KOPT-K1 (cell line): Measurements from ENCODE around the gene MBOAT1.
"Not testable (repeated sequence)": the region's sequence is repeated elsewhere in the genome, so short reads cannot be mapped to it uniquely, and the experiment has no call there.

Experiments used
- H3K27ac ChIP-seq: fragments of 200-600 bp; sonication (generic); 2 replicates; pipeline ENCODE4 v1.5.1; 2016; ENCODE audit warnings: antibody characterized with exemption, mild to moderate bottlenecking, low read depth, low read length; ENCODE audit not compliant: poor library complexity, severe bottlenecking
- H3K36me3 ChIP-seq: fragments of 200-600 bp; sonication (generic); 2 replicates; pipeline ENCODE4 v1.5.1; 2017; ENCODE audit warnings: antibody characterized with exemption, mild to moderate bottlenecking, low read length, moderate library complexity; ENCODE audit not compliant: insufficient read depth
- H3K9me3 ChIP-seq: fragments of 200-600 bp; sonication (generic); 2 replicates; pipeline ENCODE4 v1.5.1; 2017; ENCODE audit warnings: antibody characterized with exemption, low read length, mild to moderate bottlenecking; ENCODE audit not compliant: insufficient read depth, poor library complexity, severe bottlenecking

The MBOAT1 gene

GRCh38 chr6:20156824-20157223, 55.4 kb downstream of the MBOAT1 start:
- Histone ChIP-seq H3K27ac (no peak overlapping the region), H3K36me3 (peaks cover 2% of the 10 kb centered on the region; the same call in 1 of the 2 replicates), H3K9me3 (no peaks in the 10 kb centered on the region)

GRCh38 chr6:20154753-20155152, 57.5 kb downstream of the MBOAT1 start:
- no peaks in the 10 kb centered on the region for H3K9me3 ChIP-seq
- H3K36me3 ChIP-seq: peaks cover 13% of the 10 kb centered on the region; the same call in 1 of the 2 replicates
- no peak overlapping the region for H3K27ac ChIP-seq

DNA sequence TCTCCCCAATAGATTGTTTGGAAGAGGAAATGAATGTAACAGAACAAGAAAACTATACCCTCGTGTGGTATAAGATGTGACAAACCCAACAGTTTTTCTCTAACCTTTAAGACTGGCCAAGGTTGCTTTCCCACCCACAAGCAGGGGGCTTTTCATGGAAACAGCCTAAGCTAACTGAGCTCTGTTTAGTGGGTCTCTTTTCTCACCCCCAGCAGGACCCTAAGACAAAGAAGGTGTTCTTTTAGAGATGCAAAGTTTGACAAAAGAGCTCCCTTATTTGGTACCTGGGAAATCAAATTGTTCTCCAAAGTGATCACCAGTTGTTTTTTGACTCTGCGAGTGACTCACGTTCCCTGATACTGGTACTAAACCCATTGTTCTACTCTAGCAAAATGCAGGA, 59.1 kb downstream of the MBOAT1 start:
- Histone ChIP-seq H3K36me3 (peaks cover 13% of the 10 kb centered on the region; the same call in 1 of the 2 replicates), H3K9me3 (no peaks in the 10 kb centered on the region), H3K27ac (no peak overlapping the region)

DNA sequence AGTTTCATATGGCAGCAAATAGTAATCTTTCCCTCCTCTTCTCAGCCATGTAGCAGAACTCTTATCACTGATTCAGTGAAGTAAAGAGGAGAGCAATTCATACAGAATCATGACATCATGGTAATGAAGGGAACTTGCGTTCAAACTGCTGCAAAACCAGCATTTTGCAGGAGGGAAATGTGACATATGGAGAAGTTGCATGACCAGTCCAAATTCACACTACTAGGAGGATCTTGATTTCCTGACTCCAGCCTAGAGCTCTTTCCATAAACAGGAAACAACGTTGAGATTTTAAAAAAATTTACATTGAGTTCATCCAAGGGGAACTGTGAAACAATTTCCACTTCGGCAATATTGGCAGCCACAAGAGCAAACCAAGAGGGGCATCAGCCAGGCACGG, 63.8 kb downstream of the MBOAT1 start:
- no peaks in the 10 kb centered on the region for H3K9me3 ChIP-seq
- H3K27ac ChIP-seq: no peak overlapping the region

DNA sequence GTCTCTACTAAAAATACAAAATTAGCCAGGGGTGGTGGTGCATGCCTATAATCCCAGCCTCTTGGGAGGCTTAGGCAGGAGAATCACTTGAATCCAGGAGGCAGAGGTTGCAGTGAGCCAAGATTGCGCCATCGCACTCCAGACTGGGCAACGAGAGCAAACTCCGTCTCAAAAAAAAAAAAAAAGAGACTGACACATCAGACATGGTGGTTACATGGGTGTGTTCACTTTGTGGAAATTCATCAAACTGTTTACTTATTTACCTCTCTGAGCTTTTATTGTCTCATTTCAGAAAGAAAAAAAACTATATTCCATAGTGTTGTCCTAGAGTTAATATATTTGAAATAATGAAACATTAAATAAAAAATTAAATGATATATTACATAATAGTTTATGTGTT, 64.8 kb downstream of the MBOAT1 start:
- H3K9me3 ChIP-seq: no peaks in the 10 kb centered on the region
- H3K27ac ChIP-seq: no peak overlapping the region
- peaks cover 33% of the 10 kb centered on the region for H3K36me3 ChIP-seq

More for the DNA sequence above, 63.8 kb downstream of the MBOAT1 start:
- peaks cover 25% of the 10 kb centered on the region for H3K36me3 ChIP-seq

- H3K36me3 ChIP-seq: peaks cover 35% of the 10 kb centered on the region
- H3K9me3 ChIP-seq: not testable (repeated sequence)
Measured at GRCh38 chr6:20146831-20147230, 65.4 kb downstream of the MBOAT1 start.

DNA sequence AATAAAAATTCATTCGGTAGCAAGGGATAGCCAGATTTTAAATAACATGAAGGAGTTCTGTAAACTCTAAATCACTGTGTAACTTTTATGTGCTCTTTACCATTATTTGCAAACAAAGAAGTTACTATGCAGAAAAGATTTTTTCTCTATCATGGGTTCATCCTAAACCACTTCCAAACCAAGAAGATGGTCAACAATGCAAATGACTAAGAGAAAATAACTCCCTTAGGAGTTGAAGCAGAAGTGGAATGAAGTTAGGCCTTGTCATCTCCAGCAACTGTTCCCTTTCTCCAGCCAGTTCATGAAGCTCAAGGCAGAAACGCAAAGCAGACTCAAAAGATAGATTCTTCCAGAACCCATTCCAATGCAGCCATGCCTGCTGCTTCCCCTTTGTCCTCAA, 66.0 kb downstream of the MBOAT1 start:
- no peaks in the 10 kb centered on the region for H3K9me3 ChIP-seq
- H3K36me3 ChIP-seq: peaks cover 35% of the 10 kb centered on the region
- no peak overlapping the region for H3K27ac ChIP-seq

More at GRCh38 chr6:20146831-20147230, 65.4 kb downstream of the MBOAT1 start:
- H3K27ac ChIP-seq: not testable (repeated sequence)

- Histone ChIP-seq H3K9me3 (no peaks in the 10 kb centered on the region), H3K36me3 (peaks cover 43% of the 10 kb centered on the region), H3K27ac (no peak overlapping the region)
Measured at GRCh38 chr6:20142866-20143265, 69.4 kb downstream of the MBOAT1 start.

DNA sequence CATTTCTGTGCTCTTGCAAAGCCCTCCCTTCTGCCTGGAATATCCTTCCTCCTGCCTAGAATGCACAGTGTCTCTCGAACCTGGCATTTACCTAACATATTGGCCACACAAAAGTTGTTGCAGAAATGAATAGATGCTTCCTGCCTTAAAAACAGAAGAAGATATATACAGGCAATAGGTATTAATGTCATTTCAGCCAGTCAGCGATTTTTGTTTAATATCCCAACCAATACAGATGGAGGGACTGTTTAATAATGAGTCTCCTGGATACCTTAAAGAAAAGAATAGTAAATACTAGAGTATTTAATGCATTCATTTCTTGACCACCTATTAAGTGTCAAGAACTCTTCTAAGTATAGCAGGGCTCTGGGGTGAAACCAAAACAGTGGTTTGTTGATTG, 70.3 kb downstream of the MBOAT1 start:
- Histone ChIP-seq H3K9me3 (no peaks in the 10 kb centered on the region), H3K27ac (no peak overlapping the region), H3K36me3 (peaks cover 37% of the 10 kb centered on the region)

GRCh38 chr6:20139127-20139963, 72.9 kb downstream of the MBOAT1 start:
- H3K27ac ChIP-seq, H3K9me3 ChIP-seq: not testable (repeated sequence)
- H3K36me3 ChIP-seq: peaks cover 36% of the 10 kb centered on the region

GRCh38 chr6:20137837-20138236, 74.4 kb downstream of the MBOAT1 start:
- H3K27ac ChIP-seq: no peak overlapping the region
- H3K36me3 ChIP-seq: peaks cover 24% of the 10 kb centered on the region
- no peaks in the 10 kb centered on the region for H3K9me3 ChIP-seq

GRCh38 chr6:20137240-20137639, 75.0 kb downstream of the MBOAT1 start:
- Histone ChIP-seq H3K27ac (no peak overlapping the region), H3K9me3 (no peaks in the 10 kb centered on the region), H3K36me3 (peaks cover 20% of the 10 kb centered on the region)

DNA sequence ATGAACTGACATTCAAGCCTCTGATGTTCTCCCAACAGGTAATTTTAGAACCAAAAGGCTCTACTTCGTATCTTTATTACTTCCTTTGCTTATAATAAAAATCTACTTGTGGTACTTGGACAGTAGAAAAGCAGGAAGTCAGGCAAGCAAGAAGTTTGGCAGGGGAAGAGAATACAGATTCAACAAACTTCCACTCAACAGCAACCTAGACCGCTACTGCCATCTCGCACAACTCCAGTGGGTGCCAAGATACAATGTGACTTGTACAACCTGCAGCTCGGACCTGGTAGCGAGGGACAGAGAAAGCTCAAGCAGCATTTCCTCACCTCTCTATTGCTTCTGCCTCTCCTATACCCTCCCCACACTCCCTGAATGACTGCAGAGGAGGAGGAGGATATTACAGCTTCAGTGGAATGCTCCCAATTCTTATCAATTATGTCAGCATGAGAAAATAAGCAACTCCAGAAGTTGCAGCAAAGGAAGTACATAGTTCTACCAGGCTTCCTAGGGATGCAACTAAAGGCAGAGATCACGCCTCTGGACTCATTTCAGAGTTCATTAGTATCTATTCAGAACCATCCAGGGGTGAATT, 76.5 kb downstream of the MBOAT1 start:
- no peaks in the 10 kb centered on the region for H3K9me3 ChIP-seq
- H3K36me3 ChIP-seq: peaks cover 13% of the 10 kb centered on the region; the same call in 1 of the 2 replicates
- no peak overlapping the region for H3K27ac ChIP-seq

DNA sequence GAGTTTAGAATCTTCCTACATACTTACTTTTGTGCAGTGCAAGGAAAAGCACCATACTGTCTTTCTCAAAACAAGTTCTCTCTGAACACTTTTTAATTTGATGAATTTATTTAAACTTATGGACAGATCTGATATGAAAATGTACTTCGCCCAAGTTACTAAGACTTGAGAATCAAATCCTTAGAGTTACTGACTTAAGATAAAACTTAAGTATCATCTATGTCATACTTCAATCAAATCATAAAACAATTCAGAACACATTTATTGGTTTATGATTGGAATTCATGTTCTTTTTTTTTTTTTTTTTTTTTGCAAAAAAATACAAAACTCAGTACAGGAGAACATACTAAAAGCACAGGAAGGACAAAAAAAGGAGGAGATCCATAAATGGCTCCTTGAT, 77.7 kb downstream of the MBOAT1 start:
- no peak overlapping the region for H3K27ac ChIP-seq
- H3K9me3 ChIP-seq: no peaks in the 10 kb centered on the region
- 0 out of 2 replicates have a peak, but pooled peaks cover 6% of the 10 kb centered on the region for H3K36me3 ChIP-seq

GRCh38 chr6:20129290-20130088, 82.8 kb downstream of the MBOAT1 start:
- no peaks in the 10 kb centered on the region for H3K9me3 ChIP-seq
- no peak overlapping the region for H3K27ac ChIP-seq
- H3K36me3 ChIP-seq: peaks cover 22% of the 10 kb centered on the region
